GM12873 (cell line): Measurements from ENCODE around the gene RASSF9.

Experiments
- CTCF ChIP-seq: IDR thresholded peaks from 2 replicates; pipeline ENCODE4 v1.5.1; 2012; ENCODE audit warnings: low read depth, mild to moderate bottlenecking, moderate library complexity, low read length, control low read depth; ENCODE audit not compliant: insufficient read depth; ENCODE audit errors: missing control alignments

RASSF9 gene

GRCh38 chr12:85831327-85831990 lies 4.8 kb downstream of the RASSF9 start:
- TF ChIP-seq CTCF: no peak

GRCh38 chr12:85829391-85829790 lies 6.8 kb downstream of the RASSF9 start:
- TF ChIP-seq CTCF: no peak

- no peak for TF ChIP-seq CTCF
These were observed 7.6 kb downstream of the RASSF9 start for GRCh38 chr12:85828576-85828975.

GRCh38 chr12:85825746-85826145 lies 10.5 kb downstream of the RASSF9 start:
- no peak for TF ChIP-seq CTCF

- TF ChIP-seq CTCF: no peak
These were observed 12.6 kb downstream of the RASSF9 start for GRCh38 chr12:85823436-85824180.

GRCh38 chr12:85821759-85822158 lies 14.4 kb downstream of the RASSF9 start:
- no peak for TF ChIP-seq CTCF

- TF ChIP-seq CTCF: no peak
These were observed 15.0 kb downstream of the RASSF9 start for GRCh38 chr12:85821206-85821605.
